HG03066 (cell line): ENCODE results near the gene PES1.
"Not testable (repeated sequence)": the region's sequence is repeated elsewhere in the genome, so short reads cannot be mapped to it uniquely, and the experiment has no call there.

Experiments used
- ATAC-seq: cut with Tn5 transposase; IDR thresholded peaks from one replicate; pipeline ENCODE4 v1.9.1; 2021; ENCODE audit warnings: low read depth; ENCODE audit not compliant: unreplicated experiment

PES1 gene

GRCh38 chr22:30578481-30578880, 13.2 kb downstream of the PES1 start:
- ATAC-seq, result no peak

DNA sequence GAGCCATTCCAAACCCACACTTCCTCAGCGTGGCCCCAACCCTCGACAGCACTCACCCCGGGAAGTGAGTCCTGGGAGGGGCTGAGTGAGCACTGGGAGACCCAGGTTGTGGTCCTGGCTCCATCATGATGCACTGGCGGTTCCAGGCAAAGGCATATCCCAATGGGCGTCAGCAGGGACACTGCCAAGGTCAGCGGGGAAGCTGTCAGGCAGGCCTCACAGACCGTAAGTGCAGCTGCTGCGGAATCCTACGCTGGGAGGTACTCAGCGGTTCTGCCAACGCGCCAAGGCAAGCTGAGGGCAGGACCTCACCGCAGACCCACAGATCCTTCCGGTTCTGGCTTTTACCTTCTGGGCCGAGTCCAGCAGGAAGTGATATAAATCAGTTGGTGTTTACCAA, 15.9 kb downstream of the PES1 start:
- no peak for ATAC-seq

- no peak for ATAC-seq
Observed at GRCh38 chr22:30574997-30575671, 16.6 kb downstream of the PES1 start.

- no peak for ATAC-seq
Observed at GRCh38 chr22:30574095-30574981, 17.4 kb downstream of the PES1 start, which contains the start of gene GAL3ST1. Gene GAL3ST1 (minus strand): TSS chr22:30574665. CDS start chr22:30557392, 17,273 bp downstream.

DNA sequence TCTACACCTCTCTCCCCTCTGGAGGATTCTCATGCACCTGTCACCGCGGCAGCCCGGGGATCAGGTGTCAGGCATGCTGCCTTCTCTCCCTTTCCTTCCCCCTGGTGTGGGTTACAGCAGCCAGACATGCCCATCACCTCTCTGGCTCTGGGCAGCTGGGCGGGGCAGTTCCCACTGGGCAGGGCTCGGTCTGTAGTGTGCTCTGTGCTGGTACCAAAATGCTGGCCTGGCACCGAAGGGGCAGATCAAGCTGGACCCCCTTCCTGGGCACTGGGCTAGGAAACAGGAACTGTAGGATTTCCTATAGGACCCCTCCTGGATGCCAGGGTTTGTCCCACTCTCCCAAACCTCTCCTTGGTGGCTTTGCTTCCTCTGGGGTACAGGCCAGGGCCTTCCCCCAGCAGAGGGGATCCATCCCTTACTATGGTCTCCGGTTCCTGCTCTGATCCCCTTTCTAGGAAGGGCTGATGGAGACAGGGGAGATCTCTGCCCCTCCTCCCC, 18.1 kb downstream of the PES1 start:
- ATAC-seq, result no peak

GRCh38 chr22:30572840-30573593, 18.7 kb downstream of the PES1 start:
- no peak for ATAC-seq

DNA sequence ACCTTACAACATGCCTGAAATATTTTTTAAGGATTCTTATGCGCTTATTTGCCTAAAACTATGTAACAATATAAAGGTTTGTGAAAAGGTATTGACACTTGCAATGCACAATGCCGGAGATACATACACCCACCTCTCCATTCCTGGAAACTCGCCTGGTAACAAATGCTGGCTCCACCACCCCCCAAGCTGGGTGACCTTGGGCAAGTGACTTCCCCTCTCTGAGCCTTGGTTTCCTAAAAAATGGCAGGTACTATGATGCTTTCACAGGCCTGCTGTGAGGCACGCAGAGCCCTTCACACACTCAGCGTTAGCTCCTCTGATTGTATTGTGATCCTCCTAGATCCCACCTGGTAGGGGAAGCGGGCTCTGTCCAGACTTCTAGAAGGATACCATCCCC, 19.5 kb downstream of the PES1 start:
- ATAC-seq, result no peak

GRCh38 chr22:30569674-30570202, 22.0 kb downstream of the PES1 start:
- no peak for ATAC-seq

- ATAC-seq, result no peak
Observed at GRCh38 chr22:30568137-30568805, 23.4 kb downstream of the PES1 start.

- not testable (repeated sequence) for ATAC-seq
Observed at GRCh38 chr22:30567277-30567676, 24.4 kb downstream of the PES1 start.

GRCh38 chr22:30566125-30566524, 25.6 kb downstream of the PES1 start:
- no peak for ATAC-seq

DNA sequence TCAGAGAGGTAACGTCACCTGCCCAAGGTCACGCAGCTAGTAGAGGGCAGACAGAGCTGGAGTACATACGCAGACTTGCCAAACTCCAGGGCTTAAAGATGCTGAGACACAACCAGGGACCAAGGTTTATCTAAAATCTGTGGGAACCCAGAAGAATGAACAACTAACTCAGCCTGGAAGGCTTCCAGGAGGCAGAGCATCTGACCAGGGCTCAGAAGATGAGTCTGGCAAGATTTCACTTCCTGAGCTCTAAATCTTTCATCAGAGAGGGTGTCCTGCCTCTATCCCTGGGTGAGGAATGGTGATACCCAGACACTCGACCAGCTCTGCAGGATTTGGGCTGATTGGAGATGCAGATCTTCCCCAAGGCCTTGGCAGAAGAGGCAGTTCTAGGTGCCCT, 26.4 kb downstream of the PES1 start:
- no peak for ATAC-seq

DNA sequence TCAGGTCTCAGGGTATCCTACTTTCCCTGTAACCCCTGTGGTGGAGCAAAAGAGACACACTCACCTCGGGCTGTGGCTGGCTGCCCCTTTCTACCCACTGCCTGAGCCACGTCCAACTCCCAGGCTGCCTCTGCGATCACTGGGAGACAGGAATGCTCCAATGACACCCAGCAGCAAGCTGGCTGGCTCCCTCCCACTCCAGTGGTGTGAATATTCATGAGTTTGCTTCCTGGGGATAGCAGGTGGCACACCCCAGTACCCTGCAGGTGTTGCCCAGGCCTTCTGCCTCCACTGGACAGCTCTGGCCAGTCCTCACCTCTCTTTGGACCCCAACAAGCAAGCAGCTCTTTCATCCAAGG, 27.0 kb downstream of the PES1 start:
- ATAC-seq, result no peak

- ATAC-seq, result no peak
Observed at GRCh38 chr22:30564045-30564760, 27.5 kb downstream of the PES1 start.

GRCh38 chr22:30562366-30562765, 29.3 kb downstream of the PES1 start:
- no peak for ATAC-seq

DNA sequence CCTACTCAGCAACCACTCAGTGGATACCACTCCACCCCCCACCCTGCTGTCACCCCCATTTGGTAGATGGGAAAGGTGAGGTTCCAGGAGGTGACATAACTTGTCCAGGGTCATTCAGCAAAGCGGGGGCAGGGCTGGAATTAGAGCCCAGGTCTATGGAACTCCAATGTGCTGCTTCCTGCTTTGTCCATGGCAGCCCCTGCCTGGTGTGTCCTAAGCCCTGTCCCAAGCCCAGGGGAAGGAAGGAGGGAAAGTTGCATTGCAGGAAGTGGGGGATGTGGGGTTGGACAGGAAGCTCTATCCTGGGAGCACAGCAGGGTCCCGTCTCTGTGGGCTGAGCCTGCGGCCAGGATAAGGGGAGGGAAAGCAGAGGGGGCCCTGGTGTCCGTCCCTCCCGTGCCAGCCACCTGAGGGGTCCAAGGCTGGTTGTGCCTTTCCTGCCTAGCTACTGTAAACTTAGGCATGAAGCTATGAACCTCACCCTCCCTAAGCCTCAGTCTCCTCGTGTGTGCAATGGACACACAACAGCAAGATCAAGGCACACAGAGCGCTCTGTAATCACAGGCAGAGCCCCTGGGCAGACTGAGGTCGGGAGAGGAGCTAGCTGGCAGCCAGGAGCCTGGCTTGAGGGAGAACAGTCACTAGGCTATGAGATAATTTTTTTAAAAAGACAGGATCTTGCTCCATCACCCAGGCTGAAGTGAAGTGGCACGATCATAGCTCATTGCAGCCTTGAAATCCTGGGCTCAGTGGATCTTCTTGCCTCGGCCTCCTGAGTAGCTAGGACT, 30.1 kb downstream of the PES1 start:
- no peak for ATAC-seq

- ATAC-seq, result not testable (repeated sequence)
Observed at GRCh38 chr22:30560643-30561202, 31.0 kb downstream of the PES1 start.

DNA sequence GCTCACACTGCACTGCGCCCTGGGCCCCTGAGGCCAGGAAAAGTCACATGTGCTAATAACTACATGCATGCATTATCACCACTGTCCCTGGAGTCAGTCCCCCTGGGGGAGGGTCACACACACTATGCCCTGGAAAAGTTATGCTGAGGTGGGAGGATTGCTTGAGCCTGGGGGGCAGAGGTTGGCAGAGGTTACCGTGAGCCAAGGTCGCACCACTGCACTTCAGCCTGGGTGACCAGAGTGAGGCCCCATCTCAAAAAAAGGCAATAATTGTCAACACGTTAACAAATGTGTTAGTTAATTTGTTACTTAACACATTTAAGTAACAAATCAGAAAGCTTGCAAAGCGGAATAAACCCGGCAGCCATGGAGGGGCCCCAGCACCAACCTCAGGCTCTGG, 31.8 kb downstream of the PES1 start:
- no peak for ATAC-seq
